Vagina (tissue), 2 donors: Measurements from ENCODE around the gene TNNT2.

ENCODE experiments used
- POLR2A ChIP-seq, 2 donors: fragments of 450-650 bp; IDR thresholded peaks; one replicate each; pipeline ENCODE4 v1.6.1; 2017; ENCODE audit warnings: antibody characterized with exemption in 2 of 2, mild to moderate bottlenecking in 2 of 2, moderate library complexity in 2 of 2
- POLR2AphosphoS5 ChIP-seq, 2 donors: sonication (generic); formaldehyde crosslinking; IDR thresholded peaks; one replicate each; pipeline ENCODE4 v1.9.0; 2017; ENCODE audit warnings: antibody characterized with exemption in 2 of 2, mild to moderate bottlenecking in 2 of 2, low read depth in 1 of 2; ENCODE audit not compliant: insufficient read depth in 1 of 2
- TF ChIP-seq, protein P1 (sequence below), 3 experiments: fragments of 450-650 bp in 2 of 3; fragments of 200-600 bp in 1 of 3; sonication (generic) in 1 of 3; IDR thresholded peaks; one replicate each; pipeline ENCODE4 v1.5.1; 2017 to 2019; ENCODE audit warnings: antibody characterized with exemption in 3 of 3, mild to moderate bottlenecking in 2 of 3, moderate library complexity in 2 of 3

DNA sequence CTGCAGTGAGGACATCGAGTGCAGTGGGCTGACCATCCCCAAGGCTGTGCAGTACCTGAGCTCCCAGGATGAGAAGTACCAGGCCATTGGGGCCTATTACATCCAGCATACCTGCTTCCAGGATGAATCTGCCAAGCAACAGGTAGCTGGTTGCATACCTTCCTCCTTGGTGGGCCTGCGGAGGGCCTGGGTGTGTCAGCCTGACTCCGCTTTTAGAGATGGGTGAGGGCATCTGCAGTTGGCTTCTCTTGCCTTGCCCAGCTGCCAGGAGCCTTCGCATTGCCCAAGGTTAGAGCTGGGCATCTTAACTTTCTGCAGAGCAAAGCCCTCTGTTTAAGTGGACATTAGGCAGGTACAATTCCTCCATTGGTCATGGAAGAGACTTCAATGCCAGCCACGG lies 60.9 kb downstream of the TNNT2 start:
- TF ChIP-seq, protein P1, sequence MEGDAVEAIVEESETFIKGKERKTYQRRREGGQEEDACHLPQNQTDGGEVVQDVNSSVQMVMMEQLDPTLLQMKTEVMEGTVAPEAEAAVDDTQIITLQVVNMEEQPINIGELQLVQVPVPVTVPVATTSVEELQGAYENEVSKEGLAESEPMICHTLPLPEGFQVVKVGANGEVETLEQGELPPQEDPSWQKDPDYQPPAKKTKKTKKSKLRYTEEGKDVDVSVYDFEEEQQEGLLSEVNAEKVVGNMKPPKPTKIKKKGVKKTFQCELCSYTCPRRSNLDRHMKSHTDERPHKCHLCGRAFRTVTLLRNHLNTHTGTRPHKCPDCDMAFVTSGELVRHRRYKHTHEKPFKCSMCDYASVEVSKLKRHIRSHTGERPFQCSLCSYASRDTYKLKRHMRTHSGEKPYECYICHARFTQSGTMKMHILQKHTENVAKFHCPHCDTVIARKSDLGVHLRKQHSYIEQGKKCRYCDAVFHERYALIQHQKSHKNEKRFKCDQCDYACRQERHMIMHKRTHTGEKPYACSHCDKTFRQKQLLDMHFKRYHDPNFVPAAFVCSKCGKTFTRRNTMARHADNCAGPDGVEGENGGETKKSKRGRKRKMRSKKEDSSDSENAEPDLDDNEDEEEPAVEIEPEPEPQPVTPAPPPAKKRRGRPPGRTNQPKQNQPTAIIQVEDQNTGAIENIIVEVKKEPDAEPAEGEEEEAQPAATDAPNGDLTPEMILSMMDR (IDR thresholded peaks at IDR 0.05) = no peak
- TF ChIP-seq POLR2A (IDR thresholded peaks at IDR 0.05) = no peak
- TF ChIP-seq POLR2AphosphoS5 (IDR thresholded peaks at IDR 0.05; ENCODE audit: insufficient read depth in 1 of 2, low read depth in 1 of 2) = no peak
